ENCODE data around the gene SMG7.

The SMG7 gene

GRCh38 chr1:183600136-183600535, 127.8 kb downstream of the SMG7 start:
- TF ChIP-seq FOXP2 (optimal IDR thresholded peaks at IDR 0.05; ENCODE audit: borderline replicate concordance, extremely low read depth, extremely low read length, insufficient read depth), result no peak
- TF ChIP-seq SIN3A (IDR thresholded peaks at IDR 0.05; ENCODE audit: borderline replicate concordance, insufficient read depth, low read length), result no peak
- no peak for TF ChIP-seq POLR2AphosphoS5 (IDR thresholded peaks at IDR 0.05; ENCODE audit: low read depth, low read length)
- TF ChIP-seq REST (IDR thresholded peaks at IDR 0.05; ENCODE audit: insufficient read depth in 1 of 2, low read depth in 2 of 2, low read length in 2 of 2), result no peak
- no peak for TF ChIP-seq TAF1 (IDR thresholded peaks at IDR 0.05; ENCODE audit: borderline replicate concordance, insufficient read depth, low read length)

- no peak for TF ChIP-seq TAF1 (IDR thresholded peaks at IDR 0.05; ENCODE audit: borderline replicate concordance, insufficient read depth, low read length)
- TF ChIP-seq POLR2AphosphoS5 (IDR thresholded peaks at IDR 0.05; ENCODE audit: low read depth, low read length), result no peak
- no peak for TF ChIP-seq FOXP2 (optimal IDR thresholded peaks at IDR 0.05; ENCODE audit: borderline replicate concordance, extremely low read depth, extremely low read length, insufficient read depth)
- TF ChIP-seq REST (IDR thresholded peaks at IDR 0.05; ENCODE audit: insufficient read depth in 1 of 2, low read depth in 2 of 2, low read length in 2 of 2), result no peak
- no peak for TF ChIP-seq SIN3A (IDR thresholded peaks at IDR 0.05; ENCODE audit: borderline replicate concordance, insufficient read depth, low read length)
These were observed 128.3 kb downstream of the SMG7 start for GRCh38 chr1:183600634-183601033.

GRCh38 chr1:183602510-183602909, 130.2 kb downstream of the SMG7 start:
- TF ChIP-seq TAF1 (IDR thresholded peaks at IDR 0.05; ENCODE audit: borderline replicate concordance, insufficient read depth, low read length), result no peak
- no peak for TF ChIP-seq FOXP2 (optimal IDR thresholded peaks at IDR 0.05; ENCODE audit: borderline replicate concordance, extremely low read depth, extremely low read length, insufficient read depth)
- no peak for TF ChIP-seq POLR2AphosphoS5 (IDR thresholded peaks at IDR 0.05; ENCODE audit: low read depth, low read length)
- no peak for TF ChIP-seq SIN3A (IDR thresholded peaks at IDR 0.05; ENCODE audit: borderline replicate concordance, insufficient read depth, low read length)
- no peak for TF ChIP-seq REST (IDR thresholded peaks at IDR 0.05; ENCODE audit: insufficient read depth in 1 of 2, low read depth in 2 of 2, low read length in 2 of 2)
